Hematopoietic multipotent progenitor cell treated with erythropoietin and hydrocortisone succinate and interleukin-3 and kit ligand, for 17 days (in vitro differentiated cells): ENCODE measurements around the gene COQ8A.
A peak's percentile ranks its signal among the peaks of the same experiment; 100 is the strongest.
"Not testable (repeated sequence)": the region's sequence is repeated elsewhere in the genome, so short reads cannot be mapped to it uniquely, and the experiment has no call there.

Source experiments
- DNase-seq: peaks from one replicate; pipeline ENCODE4 v3.0.0-alpha.2; 2015; ENCODE audit warnings: low spot score

COQ8A gene

DNA sequence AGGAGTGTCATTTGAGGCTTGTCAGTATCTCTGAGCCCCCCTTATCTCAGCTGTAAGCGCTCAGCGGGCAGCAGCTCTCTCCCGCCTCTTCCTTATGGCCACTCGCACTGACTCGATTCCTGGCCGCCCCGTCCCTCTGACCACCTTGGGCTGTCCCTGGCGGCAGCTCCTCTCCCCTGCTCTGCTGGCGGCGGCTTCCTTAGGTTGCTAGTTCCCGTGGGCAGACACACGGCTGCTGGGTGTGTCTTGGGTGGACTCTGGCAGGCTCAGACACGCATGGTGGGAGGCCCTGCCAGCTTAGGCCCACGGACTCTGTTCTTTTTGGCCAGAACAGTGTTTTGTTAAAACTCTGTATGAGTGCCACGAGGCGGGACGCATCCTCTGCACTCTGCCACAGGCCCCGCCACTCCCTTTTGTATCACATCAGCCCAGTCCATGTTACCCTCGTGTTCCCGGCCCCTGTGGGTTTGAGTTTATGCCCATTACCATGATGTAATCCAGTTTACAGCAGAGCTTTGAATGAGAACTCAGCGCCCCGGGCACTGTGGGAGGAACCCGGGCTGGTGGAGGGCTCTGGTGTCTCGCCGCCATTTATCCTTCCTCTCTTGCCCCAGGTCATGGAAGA, 45.9 kb downstream of the COQ8A start:
- DNase-seq = no peak

GRCh38 chr1:226986496-226987178, 46.5 kb downstream of the COQ8A start:
- DNase-seq = no peak

DNA sequence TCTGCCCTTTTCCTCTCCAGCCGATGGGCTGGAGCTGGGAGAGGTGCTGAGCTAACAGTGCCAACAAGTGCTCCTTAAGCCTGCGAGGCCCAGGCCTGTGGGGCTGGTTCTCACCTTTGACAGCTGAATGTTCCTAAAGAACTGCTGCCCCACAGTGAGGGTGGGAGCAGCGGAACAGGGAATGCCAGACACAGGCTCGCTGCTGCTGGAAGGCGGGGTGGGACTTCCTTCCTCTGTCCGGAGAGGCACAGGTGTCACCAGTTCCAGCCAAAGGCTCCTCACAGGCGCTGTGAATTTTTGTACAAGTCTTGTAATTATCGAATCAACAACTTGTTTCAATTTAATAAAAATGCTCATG, 47.1 kb downstream of the COQ8A start:
- DNase-seq = no peak

DNA sequence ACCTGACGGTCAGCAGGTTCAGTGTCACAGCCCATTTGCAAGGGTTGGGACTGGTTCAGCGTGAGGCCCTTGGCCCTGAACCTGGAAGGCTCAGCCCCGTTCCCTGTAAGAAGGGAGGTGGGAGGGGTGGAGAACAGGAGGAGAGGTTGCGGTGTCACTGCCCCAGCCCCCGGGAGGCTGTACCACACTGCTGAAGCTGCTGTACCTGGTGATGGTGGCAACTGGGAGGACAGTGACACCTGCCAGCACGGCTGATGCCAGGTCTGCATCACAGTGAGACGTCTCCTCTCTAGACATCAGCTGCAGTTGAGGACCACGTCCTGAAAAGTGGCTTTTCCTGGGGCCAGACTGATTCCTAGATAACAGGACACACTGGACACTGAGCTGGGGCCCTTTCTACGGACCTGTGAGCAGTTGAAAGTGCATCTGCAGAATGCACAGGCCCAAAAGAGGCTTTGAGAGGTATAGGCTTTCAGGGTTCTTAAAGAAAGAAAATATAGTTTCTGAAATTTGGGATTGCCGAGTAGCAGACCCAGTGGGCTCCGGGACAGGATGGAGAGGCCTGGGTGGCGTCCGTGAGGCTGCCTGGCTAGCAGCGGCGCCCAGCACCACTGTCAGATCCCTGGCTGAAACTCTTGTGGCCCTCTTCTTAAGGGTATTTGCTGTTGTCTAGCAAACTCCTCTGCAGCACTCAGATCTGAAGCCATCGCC, 47.7 kb downstream of the COQ8A start:
- DNase-seq = no peak

- DNase-seq = no peak
Observed at GRCh38 chr1:226988334-226988666, 48.2 kb downstream of the COQ8A start.

DNA sequence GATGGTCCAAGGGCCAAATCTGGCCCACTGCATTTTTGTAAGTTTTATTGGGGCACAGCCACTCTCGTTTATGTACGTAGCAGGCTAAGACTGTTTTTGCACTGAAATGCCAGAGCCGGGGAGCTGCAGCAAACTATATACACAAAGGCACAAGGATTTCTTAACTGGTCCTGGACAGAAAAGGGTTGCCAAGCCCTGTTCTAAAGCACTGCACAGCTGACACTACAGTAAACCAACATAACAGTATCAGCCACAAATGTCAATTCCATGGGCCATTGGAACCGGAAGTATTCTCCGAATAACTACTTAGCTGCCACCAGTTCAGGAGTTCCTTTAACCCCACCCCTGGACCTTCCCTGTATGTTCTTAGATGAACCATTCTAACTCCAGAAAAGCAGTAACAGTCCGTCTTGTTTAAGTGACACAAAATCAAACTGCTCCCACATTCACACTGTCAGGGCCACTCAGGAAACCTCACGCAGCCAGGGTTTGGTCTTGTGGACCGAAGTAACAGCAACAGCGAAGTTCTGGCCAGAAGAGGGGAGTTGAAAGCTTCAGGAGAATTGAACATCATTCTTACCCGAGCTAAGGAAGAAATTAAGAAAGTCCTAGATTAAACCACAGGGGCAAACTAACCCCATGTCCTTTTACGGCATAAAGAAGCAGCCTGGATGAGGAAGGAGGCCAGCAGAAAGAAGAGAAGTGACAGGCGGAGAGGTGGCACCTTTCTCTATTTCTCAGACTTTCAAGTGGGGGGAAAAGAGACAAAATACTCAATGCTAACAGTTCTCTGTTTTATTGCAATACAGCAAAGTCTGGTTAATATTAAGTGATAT, 49.2 kb downstream of the COQ8A start:
- no peak for DNase-seq

DNA sequence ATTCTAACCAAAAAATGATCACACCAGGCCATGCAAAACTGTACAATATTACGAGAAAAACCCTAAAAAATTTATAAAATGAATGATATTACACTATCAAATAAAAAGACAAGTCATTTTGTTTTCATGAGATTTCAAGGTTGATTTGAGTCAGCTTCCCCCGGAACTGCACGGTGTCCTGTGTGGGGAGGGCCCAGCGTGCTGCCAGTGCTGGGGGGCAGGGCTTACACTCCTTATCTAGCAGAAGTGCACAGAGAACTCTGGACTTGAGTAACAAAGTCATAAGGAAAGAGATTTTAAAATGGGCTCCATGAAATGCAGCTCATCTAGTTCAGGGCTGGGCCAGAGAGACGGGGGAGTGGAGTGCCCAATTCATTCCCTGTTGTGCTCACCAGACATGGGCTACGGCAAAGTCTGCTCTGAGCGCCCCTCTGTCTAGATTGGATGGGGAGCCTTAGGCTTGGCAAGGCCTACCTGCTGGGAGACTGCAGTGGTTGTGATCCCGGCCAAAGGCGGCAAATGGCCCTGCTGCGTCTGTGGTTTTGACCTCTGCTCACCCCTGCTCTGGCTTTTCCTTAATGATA, 50.1 kb downstream of the COQ8A start:
- DNase-seq = peak; percentile 28

GRCh38 chr1:226991920-226992319, 51.8 kb downstream of the COQ8A start:
- no peak for DNase-seq

DNA sequence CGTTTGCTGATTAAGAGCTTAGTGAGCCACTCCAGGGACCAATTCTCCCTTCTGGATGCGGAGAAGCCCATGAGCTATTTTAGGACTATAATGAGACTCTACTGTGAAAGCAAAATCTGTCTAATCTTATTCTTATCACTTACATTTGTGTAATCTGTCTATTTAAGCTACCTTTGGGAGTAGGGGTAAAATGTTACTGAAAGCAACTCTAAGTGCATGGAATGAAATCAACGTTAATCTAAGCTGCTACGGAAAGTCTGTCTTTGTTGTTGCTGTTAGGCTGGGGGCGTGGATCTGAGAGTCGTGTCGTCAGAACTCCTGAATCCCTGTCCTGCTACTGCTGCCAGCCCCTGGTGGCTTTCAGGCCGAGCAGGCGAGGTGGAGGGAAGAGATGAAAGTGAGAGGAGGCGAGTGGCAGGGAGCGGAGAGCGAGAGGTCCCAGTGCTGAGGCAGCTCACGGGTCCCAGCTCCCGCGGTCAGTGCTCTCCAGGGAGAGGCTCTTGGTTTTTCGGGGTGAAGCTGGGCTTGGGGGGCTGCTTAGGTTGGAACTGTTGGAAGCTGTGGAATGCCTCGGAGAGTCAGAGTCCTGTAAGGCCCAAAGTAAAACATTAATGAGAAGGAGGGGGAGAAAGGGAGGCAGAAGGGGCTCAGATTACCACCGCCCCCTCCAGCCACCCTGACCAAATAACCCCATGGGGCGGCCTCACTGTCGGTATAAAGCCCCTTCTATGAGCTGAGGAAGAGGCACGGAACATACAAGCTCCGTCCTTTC, 53.9 kb downstream of the COQ8A start:
- DNase-seq = no peak

DNA sequence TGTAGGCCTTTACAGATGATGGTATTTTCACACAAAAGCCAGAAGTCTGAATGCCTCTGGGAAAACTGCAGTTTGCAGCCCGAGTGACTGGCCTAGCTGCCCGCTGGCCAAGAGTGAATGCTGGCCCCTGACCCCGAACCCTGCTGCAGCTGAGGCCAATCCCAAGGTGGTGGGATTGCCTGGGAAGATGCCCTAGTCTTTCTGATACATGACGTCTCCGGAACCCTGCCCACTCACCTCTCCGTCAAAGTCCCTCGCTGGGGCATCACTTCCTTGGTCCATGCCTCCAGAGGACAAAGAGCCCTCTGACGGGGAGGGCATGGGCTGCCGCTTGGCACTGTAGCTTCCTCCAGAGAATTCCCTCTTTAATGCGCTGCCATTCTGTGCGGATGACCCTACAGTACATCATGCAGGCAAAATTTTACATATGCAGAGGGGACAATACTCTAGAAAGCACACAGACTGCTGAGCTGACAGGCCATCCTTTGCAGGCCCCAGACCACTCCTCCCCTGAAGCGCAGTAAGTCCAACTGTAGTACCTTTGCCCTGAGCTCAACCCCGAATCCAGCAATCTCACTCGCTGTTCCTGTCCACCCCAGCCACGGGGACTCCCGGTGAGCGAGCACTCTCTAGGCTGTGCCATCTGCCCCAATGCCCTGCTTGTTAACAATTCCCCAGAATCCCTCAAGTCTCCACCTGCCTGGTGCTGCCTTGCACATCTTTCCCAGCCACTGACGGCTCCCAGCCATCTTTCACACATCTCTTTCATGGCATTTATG, 54.7 kb downstream of the COQ8A start:
- DNase-seq = no peak

GRCh38 chr1:226995365-226996332, 55.6 kb downstream of the COQ8A start:
- no peak for DNase-seq

GRCh38 chr1:226999579-226999978, 59.5 kb downstream of the COQ8A start:
- not testable (repeated sequence) for DNase-seq

GRCh38 chr1:227002531-227003049, 62.5 kb downstream of the COQ8A start:
- DNase-seq = no peak

- DNase-seq = no peak
Observed at GRCh38 chr1:227003165-227003564, 63.1 kb downstream of the COQ8A start.

- no peak for DNase-seq
Observed at GRCh38 chr1:227004796-227005195, 64.7 kb downstream of the COQ8A start.

GRCh38 chr1:227006226-227006796, 66.2 kb downstream of the COQ8A start:
- no peak for DNase-seq

DNA sequence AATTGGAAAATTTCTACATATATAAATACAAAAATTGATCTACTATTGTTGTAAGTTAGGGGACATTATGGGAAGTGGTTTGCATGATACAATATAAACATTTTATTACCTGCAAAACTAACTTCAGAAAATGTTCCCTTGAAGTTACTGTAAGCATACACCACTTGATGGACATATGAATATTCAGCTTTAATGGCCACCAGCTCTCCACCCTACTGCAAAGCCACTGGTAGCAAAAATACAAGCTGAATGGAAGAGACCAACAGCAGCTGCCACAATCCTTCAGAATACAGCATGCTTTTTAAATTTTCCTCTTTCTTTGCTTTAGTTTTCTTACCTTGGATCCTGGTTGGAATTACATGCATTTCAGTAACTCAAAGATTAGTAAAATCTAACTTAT, 69.8 kb downstream of the COQ8A start:
- no peak for DNase-seq

DNA sequence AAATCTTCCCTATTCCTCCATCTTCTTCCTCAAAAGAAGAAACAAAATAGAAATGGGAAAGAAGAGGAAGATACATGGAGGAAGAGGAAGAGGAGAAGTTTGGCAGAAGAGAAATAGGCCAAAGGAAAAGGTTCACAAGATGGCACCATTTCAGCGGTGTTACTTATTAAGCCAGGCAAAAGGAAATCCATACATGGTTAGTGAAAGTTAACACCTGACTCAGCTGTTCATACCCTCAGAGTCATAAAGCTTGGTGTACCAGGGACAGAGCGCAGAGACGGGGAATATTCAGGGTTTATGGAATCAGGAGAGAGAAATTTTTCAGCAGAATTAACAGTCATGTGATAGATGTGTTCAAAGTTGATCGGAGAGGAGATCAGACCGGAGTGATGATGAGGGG, 70.6 kb downstream of the COQ8A start:
- no peak for DNase-seq

GRCh38 chr1:227016990-227017389, 76.9 kb downstream of the COQ8A start:
- no peak for DNase-seq
